Ishikawa (cell line): Measurements from ENCODE around the gene NSUN2.

ENCODE experiments used
- CEBPB ChIP-seq: IDR thresholded peaks from 2 replicates; pipeline ENCODE4 v1.6.1; 2012
- CREB1 ChIP-seq: IDR thresholded peaks from 2 replicates; pipeline ENCODE4 v1.6.1; 2012; ENCODE audit warnings: low read depth
- EGR1 ChIP-seq: IDR thresholded peaks from 2 replicates; pipeline ENCODE4 v1.6.1; 2012
- EP300 ChIP-seq: IDR thresholded peaks from 2 replicates; pipeline ENCODE4 v1.6.1; 2012; ENCODE audit warnings: borderline replicate concordance
- FOXM1 ChIP-seq: IDR thresholded peaks from 2 replicates; pipeline ENCODE4 v1.6.1; 2012; ENCODE audit warnings: low read depth, borderline replicate concordance
- MAX ChIP-seq: IDR thresholded peaks from 2 replicates; pipeline ENCODE4 v1.6.1; 2012
- NFIC ChIP-seq: IDR thresholded peaks from 2 replicates; pipeline ENCODE4 v1.6.1; 2012
- RAD21 ChIP-seq: IDR thresholded peaks from 2 replicates; pipeline ENCODE4 v1.6.1; 2012; ENCODE audit warnings: low read depth
- TAF1 ChIP-seq: IDR thresholded peaks from 2 replicates; pipeline ENCODE4 v1.6.1; 2012; ENCODE audit warnings: low read depth, mild to moderate bottlenecking
- TCF12 ChIP-seq: IDR thresholded peaks from 2 replicates; pipeline ENCODE4 v1.6.1; 2012; ENCODE audit warnings: low read depth
- TEAD4 ChIP-seq: IDR thresholded peaks from 2 replicates; pipeline ENCODE4 v1.6.1; 2012
- YY1 ChIP-seq: IDR thresholded peaks from 2 replicates; pipeline ENCODE4 v1.6.1; 2012; ENCODE audit warnings: low read depth
- ZBTB7A ChIP-seq: IDR thresholded peaks from 2 replicates; pipeline ENCODE4 v1.6.1; 2012; ENCODE audit warnings: low read depth
- TF ChIP-seq, protein P1 (sequence below): IDR thresholded peaks from 2 replicates; pipeline ENCODE4 v1.6.1; 2012
- TF ChIP-seq, protein P2 (sequence below): IDR thresholded peaks from 2 replicates; pipeline ENCODE4 v1.6.1; 2012; ENCODE audit warnings: low read depth, mild to moderate bottlenecking

NSUN2 gene

GRCh38 chr5:6574111-6574510 lies 58.7 kb downstream of the NSUN2 start:
- TF ChIP-seq TAF1 (no peak), EP300 (no peak), EGR1 (no peak)

DNA sequence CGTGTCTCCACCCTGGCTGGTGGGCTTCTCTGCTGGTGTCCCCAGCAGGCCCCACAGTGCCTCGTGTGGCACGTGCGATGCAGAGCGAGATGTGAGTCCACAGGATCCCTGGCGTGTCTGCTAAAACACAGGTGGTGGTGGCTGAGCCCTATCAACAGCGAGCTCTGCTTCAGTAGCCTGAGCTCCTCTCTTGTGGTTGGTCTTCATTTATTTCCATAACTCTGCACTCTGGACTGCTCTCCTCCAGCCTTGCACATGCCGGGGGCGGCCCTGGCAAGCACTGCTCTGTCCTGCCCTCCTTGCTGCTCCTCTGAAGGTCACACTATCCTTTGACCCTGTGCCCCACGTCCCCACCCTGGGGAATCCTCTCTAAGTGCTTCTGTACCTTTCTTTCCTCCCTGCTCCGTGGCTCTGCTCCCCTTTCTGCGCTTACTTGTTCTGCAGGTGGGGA lies 59.2 kb downstream of the NSUN2 start:
- TF ChIP-seq TEAD4 (no peak), TCF12 (no peak), EGR1 (no peak), CEBPB (no peak), TAF1 (no peak), FOXM1 (no peak), YY1 (no peak), CREB1 (no peak), RAD21 (no peak), MAX (no peak), ZBTB7A (no peak), NFIC (no peak)
- TF ChIP-seq, protein P1, sequence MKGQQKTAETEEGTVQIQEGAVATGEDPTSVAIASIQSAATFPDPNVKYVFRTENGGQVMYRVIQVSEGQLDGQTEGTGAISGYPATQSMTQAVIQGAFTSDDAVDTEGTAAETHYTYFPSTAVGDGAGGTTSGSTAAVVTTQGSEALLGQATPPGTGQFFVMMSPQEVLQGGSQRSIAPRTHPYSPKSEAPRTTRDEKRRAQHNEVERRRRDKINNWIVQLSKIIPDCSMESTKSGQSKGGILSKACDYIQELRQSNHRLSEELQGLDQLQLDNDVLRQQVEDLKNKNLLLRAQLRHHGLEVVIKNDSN = no peak
- TF ChIP-seq, protein P2, sequence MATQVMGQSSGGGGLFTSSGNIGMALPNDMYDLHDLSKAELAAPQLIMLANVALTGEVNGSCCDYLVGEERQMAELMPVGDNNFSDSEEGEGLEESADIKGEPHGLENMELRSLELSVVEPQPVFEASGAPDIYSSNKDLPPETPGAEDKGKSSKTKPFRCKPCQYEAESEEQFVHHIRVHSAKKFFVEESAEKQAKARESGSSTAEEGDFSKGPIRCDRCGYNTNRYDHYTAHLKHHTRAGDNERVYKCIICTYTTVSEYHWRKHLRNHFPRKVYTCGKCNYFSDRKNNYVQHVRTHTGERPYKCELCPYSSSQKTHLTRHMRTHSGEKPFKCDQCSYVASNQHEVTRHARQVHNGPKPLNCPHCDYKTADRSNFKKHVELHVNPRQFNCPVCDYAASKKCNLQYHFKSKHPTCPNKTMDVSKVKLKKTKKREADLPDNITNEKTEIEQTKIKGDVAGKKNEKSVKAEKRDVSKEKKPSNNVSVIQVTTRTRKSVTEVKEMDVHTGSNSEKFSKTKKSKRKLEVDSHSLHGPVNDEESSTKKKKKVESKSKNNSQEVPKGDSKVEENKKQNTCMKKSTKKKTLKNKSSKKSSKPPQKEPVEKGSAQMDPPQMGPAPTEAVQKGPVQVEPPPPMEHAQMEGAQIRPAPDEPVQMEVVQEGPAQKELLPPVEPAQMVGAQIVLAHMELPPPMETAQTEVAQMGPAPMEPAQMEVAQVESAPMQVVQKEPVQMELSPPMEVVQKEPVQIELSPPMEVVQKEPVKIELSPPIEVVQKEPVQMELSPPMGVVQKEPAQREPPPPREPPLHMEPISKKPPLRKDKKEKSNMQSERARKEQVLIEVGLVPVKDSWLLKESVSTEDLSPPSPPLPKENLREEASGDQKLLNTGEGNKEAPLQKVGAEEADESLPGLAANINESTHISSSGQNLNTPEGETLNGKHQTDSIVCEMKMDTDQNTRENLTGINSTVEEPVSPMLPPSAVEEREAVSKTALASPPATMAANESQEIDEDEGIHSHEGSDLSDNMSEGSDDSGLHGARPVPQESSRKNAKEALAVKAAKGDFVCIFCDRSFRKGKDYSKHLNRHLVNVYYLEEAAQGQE = no peak

GRCh38 chr5:6572825-6573380 lies 59.9 kb downstream of the NSUN2 start:
- TF ChIP-seq YY1 = no peak

DNA sequence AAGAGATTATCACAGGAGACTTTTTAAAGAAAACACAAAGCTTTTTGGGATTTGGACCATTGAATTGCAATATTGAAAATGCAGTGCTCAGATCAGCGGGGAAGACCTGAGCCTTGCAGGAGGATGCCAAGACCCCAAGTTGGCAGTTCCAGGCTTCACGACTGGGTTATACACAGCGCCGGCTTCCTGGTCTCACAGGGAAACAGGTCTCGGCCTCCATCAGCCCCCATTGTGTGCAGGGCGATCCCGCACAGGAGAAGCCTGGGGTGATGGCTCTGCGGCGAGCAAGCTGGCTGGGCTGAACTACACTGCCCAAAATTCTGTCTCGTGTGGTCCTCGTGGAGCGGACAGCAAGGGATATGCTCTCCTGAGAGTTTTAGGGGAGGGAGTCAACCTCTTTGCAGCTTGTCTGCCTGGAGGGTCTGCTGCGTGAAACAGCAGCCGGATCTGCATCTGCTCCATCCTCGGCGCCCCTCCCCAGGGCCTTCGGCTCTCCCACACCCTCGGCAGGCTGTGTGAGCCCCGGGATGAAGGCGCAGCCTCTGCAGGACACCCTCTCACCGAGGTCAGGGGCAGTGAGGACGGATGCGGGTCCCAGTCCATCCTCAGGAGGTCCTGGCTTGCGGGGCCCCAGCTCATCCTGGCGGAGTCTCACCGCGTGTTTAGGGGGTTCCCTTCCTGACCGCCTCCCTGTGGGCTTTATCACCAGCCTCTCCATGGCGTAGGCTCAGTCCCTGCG lies 60.6 kb downstream of the NSUN2 start:
- no peak for TF ChIP-seq EGR1
- no peak for TF ChIP-seq EP300
- no peak for TF ChIP-seq MAX
- no peak for TF ChIP-seq FOXM1
- no peak for TF ChIP-seq TAF1
- TF ChIP-seq, protein P1 = no peak
- TF ChIP-seq YY1 = no peak
- TF ChIP-seq CREB1 = no peak
- TF ChIP-seq TCF12 = no peak
- TF ChIP-seq TEAD4 = no peak
- TF ChIP-seq, protein P2 = no peak
- no peak for TF ChIP-seq ZBTB7A
- no peak for TF ChIP-seq NFIC
- TF ChIP-seq RAD21 = no peak
- no peak for TF ChIP-seq CEBPB

DNA sequence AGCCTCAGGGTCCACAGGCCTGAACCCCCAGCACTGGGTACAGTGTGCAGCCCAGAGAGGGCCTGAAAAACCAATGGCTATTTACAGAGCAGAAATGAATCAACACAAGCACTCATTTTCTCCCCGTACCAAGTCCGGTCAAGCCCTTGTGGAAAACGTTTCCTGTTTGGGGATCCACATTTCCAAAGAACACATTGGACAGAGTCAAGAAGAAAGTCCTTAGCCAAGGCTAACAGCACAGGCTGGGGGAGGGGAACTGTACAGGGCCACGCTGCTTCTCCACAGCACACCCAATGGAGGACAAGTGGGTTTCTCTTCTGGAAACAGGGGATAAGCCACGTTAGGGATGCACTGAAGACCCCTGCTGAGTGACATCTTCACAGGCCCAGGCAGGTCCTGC lies 62.3 kb downstream of the NSUN2 start:
- TF ChIP-seq MAX (no peak), EGR1 (no peak), FOXM1 (no peak), TCF12 (no peak), RAD21 (no peak), CREB1 (no peak), ZBTB7A (no peak), CEBPB (no peak), YY1 (no peak)

GRCh38 chr5:6568889-6569288 lies 64.0 kb downstream of the NSUN2 start:
- TF ChIP-seq EP300 = no peak
- TF ChIP-seq, protein P1 = no peak
- TF ChIP-seq RAD21 = no peak
- TF ChIP-seq ZBTB7A = no peak
- TF ChIP-seq TAF1 = no peak
- no peak for TF ChIP-seq MAX
- TF ChIP-seq, protein P2 = no peak
- no peak for TF ChIP-seq TEAD4
- no peak for TF ChIP-seq TCF12
- TF ChIP-seq CEBPB = no peak
- TF ChIP-seq CREB1 = no peak
- no peak for TF ChIP-seq EGR1
- TF ChIP-seq YY1 = no peak
